GM10266 (cell line): ENCODE data around the gene CEP250.

Experiments
- DNase-seq: peaks from one replicate; pipeline ENCODE4 v3.0.0; 2012; ENCODE audit errors: extremely low spot score
- TF ChIP-seq, protein P1 (sequence below): IDR thresholded peaks from 2 replicates; pipeline ENCODE4 v1.5.1; 2012; ENCODE audit warnings: mild to moderate bottlenecking, low read depth; ENCODE audit not compliant: control insufficient read depth, insufficient read depth; ENCODE audit errors: missing control alignments

The CEP250 gene

DNA sequence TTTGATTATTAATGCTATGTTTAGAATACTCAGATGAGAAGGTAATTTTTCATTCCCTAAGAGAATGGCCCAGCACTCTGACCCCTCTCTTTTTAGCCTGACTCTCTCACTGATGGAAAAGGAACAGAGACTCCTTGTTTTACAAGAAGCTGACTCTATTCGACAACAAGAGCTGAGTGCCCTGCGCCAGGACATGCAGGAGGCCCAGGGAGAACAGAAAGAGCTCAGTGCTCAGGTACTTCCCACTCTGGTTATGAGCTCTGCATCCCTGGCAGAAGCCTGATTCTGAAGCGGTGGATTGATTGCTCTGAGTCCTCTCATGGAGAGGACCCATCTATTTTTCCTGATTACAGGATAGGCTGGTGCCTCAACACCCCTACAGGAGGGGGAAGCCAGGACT lies 41.1 kb downstream of the CEP250 start:
- TF ChIP-seq, protein P1, sequence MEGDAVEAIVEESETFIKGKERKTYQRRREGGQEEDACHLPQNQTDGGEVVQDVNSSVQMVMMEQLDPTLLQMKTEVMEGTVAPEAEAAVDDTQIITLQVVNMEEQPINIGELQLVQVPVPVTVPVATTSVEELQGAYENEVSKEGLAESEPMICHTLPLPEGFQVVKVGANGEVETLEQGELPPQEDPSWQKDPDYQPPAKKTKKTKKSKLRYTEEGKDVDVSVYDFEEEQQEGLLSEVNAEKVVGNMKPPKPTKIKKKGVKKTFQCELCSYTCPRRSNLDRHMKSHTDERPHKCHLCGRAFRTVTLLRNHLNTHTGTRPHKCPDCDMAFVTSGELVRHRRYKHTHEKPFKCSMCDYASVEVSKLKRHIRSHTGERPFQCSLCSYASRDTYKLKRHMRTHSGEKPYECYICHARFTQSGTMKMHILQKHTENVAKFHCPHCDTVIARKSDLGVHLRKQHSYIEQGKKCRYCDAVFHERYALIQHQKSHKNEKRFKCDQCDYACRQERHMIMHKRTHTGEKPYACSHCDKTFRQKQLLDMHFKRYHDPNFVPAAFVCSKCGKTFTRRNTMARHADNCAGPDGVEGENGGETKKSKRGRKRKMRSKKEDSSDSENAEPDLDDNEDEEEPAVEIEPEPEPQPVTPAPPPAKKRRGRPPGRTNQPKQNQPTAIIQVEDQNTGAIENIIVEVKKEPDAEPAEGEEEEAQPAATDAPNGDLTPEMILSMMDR, result no peak
- DNase-seq, result no peak

DNA sequence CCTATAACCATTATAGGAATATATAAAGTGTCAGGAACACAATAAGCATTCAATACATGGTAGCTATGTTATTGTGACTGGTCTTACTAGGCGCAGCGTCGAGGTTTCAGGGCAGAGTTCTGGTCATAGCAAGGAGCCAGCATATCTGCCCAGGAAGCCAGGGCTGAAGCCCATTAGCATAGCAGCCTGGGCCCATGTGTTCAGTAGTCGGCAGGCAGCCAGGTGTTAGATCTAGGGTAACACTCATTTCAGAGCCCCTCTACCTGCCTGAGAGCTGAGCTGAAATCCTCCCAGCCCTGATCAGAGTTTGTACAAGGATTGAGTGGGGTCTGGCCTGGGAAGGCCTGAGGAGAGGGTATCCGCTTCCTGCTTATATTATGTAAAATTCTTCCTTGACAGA lies 41.9 kb downstream of the CEP250 start:
- TF ChIP-seq, protein P1, result no peak
- no peak for DNase-seq

DNA sequence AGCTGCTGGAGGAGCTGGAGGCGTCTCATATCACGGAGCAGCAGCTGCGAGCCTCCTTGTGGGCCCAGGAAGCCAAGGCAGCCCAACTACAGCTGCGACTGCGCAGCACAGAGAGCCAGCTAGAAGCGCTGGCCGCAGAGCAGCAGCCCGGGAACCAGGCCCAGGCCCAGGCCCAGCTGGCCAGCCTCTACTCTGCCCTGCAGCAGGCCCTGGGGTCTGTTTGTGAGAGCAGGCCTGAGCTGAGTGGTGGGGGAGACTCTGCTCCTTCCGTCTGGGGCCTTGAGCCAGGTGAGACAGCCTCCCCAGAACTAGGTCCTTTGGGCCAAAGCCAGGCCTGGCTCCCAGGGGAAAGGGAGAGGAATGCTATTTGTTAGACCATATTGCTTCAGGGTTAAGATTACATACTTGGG lies 42.4 kb downstream of the CEP250 start:
- TF ChIP-seq, protein P1, result no peak
- DNase-seq, result no peak

DNA sequence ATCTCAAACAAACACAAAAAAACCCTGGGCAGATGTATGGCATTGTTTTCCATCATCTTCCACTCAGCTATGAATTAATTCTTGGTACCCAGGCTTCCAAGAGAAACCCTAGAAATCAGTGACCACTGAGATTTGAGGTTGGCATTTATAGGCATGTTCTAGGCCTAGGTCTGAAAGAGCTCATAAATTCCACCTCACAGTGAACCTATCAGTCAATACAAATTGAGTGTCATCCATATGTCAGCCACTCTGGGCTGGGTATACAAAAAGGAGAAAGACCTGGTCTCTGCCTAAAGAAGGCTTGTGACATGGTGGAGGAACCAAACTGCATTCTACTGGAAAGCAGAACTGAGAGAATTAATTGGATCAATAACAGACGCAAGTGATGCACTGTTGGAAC lies 43.9 kb downstream of the CEP250 start:
- TF ChIP-seq, protein P1, result no peak
- no peak for DNase-seq

DNA sequence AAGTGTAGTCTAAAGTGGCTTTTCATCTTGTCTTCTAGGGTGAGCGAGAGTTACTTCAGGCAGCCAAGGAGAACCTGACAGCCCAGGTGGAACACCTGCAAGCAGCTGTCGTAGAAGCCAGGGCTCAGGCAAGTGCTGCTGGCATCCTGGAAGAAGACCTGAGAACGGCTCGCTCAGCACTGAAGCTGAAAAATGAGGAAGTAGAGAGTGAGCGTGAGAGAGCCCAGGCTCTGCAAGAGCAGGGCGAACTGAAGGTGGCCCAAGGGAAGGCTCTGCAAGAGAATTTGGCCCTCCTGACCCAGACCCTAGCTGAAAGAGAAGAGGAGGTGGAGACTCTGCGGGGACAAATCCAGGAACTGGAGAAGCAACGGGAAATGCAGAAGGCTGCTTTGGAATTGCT lies 47.0 kb downstream of the CEP250 start:
- TF ChIP-seq, protein P1, result no peak
- DNase-seq, result peak; percentile 22

DNA sequence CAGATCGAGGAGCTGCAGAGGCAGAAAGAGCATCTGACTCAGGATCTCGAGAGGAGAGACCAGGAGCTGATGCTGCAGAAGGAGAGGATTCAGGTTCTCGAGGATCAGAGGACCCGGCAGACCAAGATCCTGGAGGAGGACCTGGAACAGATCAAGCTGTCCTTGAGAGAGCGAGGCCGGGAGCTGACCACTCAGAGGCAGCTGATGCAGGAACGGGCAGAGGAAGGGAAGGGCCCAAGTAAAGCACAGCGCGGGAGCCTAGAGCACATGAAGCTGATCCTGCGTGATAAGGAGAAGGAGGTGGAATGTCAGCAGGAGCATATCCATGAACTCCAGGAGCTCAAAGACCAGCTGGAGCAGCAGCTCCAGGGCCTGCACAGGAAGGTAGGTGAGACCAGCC lies 47.9 kb downstream of the CEP250 start:
- DNase-seq, result no peak
- TF ChIP-seq, protein P1, result no peak

DNA sequence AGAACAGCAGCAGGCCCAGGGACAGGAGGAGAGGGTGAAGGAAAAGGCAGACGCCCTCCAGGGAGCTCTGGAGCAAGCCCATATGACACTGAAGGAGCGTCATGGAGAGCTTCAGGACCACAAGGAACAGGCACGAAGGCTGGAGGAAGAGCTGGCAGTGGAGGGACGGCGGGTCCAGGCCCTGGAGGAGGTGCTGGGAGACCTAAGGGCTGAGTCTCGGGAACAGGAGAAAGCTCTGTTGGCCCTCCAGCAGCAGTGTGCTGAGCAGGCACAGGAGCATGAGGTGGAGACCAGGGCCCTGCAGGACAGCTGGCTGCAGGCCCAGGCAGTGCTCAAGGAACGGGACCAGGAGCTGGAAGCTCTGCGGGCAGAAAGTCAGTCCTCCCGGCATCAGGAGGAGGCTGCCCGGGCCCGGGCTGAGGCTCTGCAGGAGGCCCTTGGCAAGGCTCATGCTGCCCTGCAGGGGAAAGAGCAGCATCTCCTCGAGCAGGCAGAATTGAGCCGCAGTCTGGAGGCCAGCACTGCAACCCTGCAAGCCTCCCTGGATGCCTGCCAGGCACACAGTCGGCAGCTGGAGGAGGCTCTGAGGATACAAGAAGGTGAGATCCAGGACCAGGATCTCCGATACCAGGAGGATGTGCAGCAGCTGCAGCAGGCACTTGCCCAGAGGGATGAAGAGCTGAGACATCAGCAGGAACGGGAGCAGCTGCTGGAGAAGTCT lies 48.6 kb downstream of the CEP250 start:
- TF ChIP-seq, protein P1, result no peak
- DNase-seq, result no peak
